Right renal cortex interstitium (tissue), 3 donors: Measurements from ENCODE around the gene CAPN15. TPM values are rescaled to one million over a fixed set of nuclear protein-coding genes. Genes with fewer than 3 reads are reported as not detected.

Experiments used
- polyA plus RNA-seq, 3 donors: library from polyadenylated mRNA; unstranded; fragments of 120-200 nt; gene quantifications; one replicate each; pipeline ENCODE4 v1.2.1, GENCODE V29; 2013; ENCODE audit not compliant: insufficient read length in 3 of 3

Gene CAPN15
- polyA plus RNA-seq, 3 donors: 18.2 to 19.8 (median 18.2) TPM

Other genes starting within 250 kb of the CAPN15 start
- gene ARHGDIG, start 247.1 kb upstream of the CAPN15 start, polyA plus RNA-seq: 1 to 10 TPM; 1.5 to 2.6 (median 2.5) TPM
- gene PDIA2, start 244.5 kb upstream of the CAPN15 start, polyA plus RNA-seq: 1 to 10 TPM in 2 of 3 donors, under 1 TPM in 1; 0.49 to 1.4 (median 1.1) TPM
- gene AXIN1, start 175.0 kb upstream of the CAPN15 start, polyA plus RNA-seq: 10 to 100 TPM; 15.2 to 17.0 (median 15.5) TPM
- gene MRPL28, start 157.2 kb upstream of the CAPN15 start, polyA plus RNA-seq: 10 to 100 TPM; 58.9 to 70.6 (median 61.9) TPM
- 10 to 100 TPM; 53.9 to 75.4 (median 66.1) TPM for gene PGAP6, start 145.7 kb upstream of the CAPN15 start, polyA plus RNA-seq
- gene NME4, start 130.5 kb upstream of the CAPN15 start, polyA plus RNA-seq: 100 to 1,000 TPM in 2 of 3 donors, 10 to 100 TPM in 1; 95.3 to 124 (median 109) TPM
- 10 to 100 TPM; 15.7 to 28.3 (median 21.6) TPM for gene DECR2, start 125.8 kb upstream of the CAPN15 start, polyA plus RNA-seq
- 10 to 100 TPM; 65.2 to 95.2 (median 81.0) TPM for gene RAB11FIP3, start 102.1 kb upstream of the CAPN15 start, polyA plus RNA-seq
- 1 to 10 TPM; 7.4 to 8.6 (median 7.5) TPM for gene PRR35, start 32.7 kb downstream of the CAPN15 start, polyA plus RNA-seq
- 1 to 10 TPM; 6.4 to 6.9 (median 6.6) TPM for gene NHLRC4, start 39.3 kb downstream of the CAPN15 start, polyA plus RNA-seq
- gene PIGQ, start 42.3 kb downstream of the CAPN15 start, polyA plus RNA-seq: 10 to 100 TPM; 49.8 to 55.6 (median 50.4) TPM
- gene RAB40C, start 62.4 kb downstream of the CAPN15 start, polyA plus RNA-seq: 10 to 100 TPM; 12.7 to 16.6 (median 14.4) TPM
- gene WFIKKN1, start 103.3 kb downstream of the CAPN15 start, polyA plus RNA-seq: 1 to 10 TPM in 1 of 3 donors, under 1 TPM in 2; 0.82 to 1.2 (median 0.94) TPM
- gene METTL26, start 108.6 kb downstream of the CAPN15 start, polyA plus RNA-seq: 10 to 100 TPM; 34.8 to 45.2 (median 42.0) TPM
- 10 to 100 TPM; 11.1 to 15.5 (median 12.5) TPM for gene MCRIP2, start 114.1 kb downstream of the CAPN15 start, polyA plus RNA-seq
- 10 to 100 TPM; 22.4 to 27.5 (median 22.8) TPM for gene WDR90, start 121.7 kb downstream of the CAPN15 start, polyA plus RNA-seq
- gene RHOT2, start 140.4 kb downstream of the CAPN15 start, polyA plus RNA-seq: 10 to 100 TPM; 58.2 to 68.2 (median 60.6) TPM
- 1 to 10 TPM in 2 of 3 donors, under 1 TPM in 1; 0.58 to 1.5 (median 1.1) TPM for gene RHBDL1, start 148.0 kb downstream of the CAPN15 start, polyA plus RNA-seq
- 100 to 1,000 TPM; 117 to 125 (median 120) TPM for gene STUB1, start 152.7 kb downstream of the CAPN15 start, polyA plus RNA-seq
- 10 to 100 TPM; 56.0 to 68.0 (median 65.2) TPM for gene JMJD8, start 156.6 kb downstream of the CAPN15 start, polyA plus RNA-seq
- 10 to 100 TPM in 1 of 3 donors, 1 to 10 TPM in 2; 9.2 to 10.2 (median 9.5) TPM for gene WDR24, start 162.7 kb downstream of the CAPN15 start, polyA plus RNA-seq
- 1 to 10 TPM in 2 of 3 donors, under 1 TPM in 1; 0.96 to 1.8 (median 1.1) TPM for gene FBXL16, start 178.1 kb downstream of the CAPN15 start, polyA plus RNA-seq
- 1 to 10 TPM; 4.5 to 6.0 (median 5.2) TPM for gene METRN, start 187.4 kb downstream of the CAPN15 start, polyA plus RNA-seq
- gene ANTKMT, start 193.4 kb downstream of the CAPN15 start, polyA plus RNA-seq: 10 to 100 TPM in 2 of 3 donors, 1 to 10 TPM in 1; 8.4 to 11.0 (median 10.2) TPM
- gene CCDC78, start 198.7 kb downstream of the CAPN15 start, polyA plus RNA-seq: 1 to 10 TPM in 2 of 3 donors, under 1 TPM in 1; 0.74 to 1.3 (median 1.2) TPM
- 1 to 10 TPM; 3.4 to 4.0 (median 3.8) TPM for gene HAGHL, start 199.4 kb downstream of the CAPN15 start, polyA plus RNA-seq
- 10 to 100 TPM; 18.9 to 23.4 (median 22.8) TPM for gene CIAO3, start 213.3 kb downstream of the CAPN15 start, polyA plus RNA-seq
- gene MSLN, start 233.0 kb downstream of the CAPN15 start, polyA plus RNA-seq: 10 to 100 TPM; 12.1 to 24.9 (median 13.8) TPM